NCI-H510A treated with DMSO at 0.1 percent for 48 hours (cell line): ENCODE measurements around the gene TMEM156.

Experiments used
- DNase-seq: peaks from one replicate; lab custom pipeline; 2025; lab: John Stamatoyannopoulos, UW

Gene TMEM156

DNA sequence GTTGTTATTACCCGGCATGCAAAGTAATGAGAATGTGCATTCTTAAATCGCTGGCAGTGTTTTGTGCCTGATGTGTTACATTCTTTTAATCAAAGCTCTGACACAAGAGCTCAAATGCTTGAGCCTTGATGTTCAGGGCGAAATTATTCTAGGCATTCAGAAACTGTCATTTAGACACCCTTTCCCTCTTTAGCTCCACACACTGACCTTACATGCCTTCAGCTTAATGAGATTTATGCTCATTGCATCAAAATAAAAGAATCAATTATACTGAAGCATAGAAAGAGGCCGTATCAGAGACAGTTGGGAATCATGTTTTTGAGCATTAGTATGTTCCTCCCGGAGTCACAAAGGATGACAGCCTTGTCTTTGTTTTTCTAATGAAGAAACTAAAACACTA lies 107.9 kb downstream of the TMEM156 start:
- no peak for DNase-seq

DNA sequence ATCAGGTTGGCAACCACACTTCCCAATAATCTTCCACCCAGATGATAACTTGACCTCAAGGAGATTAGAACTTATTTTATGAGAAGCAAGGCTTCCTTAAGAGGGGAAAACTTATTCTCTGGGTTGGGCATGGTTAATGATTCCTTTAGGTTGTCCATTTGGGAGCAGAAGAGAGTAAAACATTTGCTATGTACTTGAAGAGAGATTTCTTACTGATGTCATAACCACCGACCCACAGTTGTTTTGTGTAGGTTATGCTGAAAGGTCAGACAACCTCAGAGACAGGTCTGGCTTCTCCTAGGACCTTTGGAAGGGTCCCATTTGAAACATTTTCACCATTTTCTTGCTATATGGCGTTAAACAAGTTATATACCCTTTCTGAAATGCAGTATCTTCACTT lies 108.5 kb downstream of the TMEM156 start:
- no peak for DNase-seq

DNA sequence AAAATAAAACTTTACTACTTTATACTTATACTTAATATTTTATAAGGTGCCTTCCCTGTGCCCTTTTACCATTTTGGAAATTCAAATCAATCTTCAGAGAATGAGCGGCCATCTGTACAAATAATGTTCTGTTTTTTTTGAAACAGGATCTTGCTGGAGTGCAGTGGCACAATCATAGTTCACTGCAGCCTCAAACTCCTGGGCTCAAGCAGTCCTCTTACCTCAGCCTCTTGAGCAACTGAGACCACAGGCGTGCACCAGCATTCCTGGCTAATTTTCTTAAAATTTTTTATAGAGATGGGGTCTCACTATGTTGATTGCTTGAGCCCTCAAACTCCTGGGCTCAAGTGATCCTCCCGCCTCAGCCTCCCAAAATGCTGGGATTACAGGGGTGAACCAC lies 111.1 kb downstream of the TMEM156 start:
- DNase-seq = peak; percentile 46

DNA sequence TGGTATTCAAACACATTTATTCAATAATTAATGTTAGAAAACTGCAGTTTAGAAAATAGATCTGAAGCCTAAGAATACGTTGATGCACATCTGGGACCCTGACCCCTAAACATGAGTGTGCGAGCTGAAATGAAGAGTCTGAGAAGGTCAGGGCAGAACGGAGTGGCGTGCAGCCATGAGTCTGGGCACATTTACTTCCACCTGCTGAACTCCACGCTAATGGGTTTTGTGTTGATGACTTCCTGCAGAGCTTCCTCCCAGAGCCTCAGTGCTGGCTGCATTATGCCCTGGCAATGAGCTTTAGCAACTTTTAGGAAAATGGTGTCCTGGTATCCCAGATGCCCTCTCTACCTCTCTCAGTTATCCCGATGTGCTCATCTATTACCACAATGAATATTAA lies 111.5 kb downstream of the TMEM156 start:
- peak; percentile 46 for DNase-seq

DNA sequence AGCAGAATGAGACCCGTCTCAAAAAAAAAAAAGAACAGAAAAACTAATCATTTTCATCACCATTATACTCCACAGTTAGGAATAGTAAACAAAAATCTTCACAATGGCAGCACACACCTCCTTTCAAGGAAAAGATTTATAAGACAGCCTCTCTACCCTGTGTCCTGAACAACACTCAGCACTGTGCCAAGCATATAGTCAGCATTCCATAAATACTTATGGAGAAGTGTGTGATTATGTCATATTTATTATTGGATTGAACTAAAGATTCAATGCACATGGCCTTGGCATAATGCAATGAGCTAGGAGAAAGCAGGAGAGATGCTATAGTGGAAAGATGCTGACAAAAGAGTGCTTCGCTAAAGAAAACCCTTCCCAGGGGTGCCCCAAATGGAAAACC lies 112.0 kb downstream of the TMEM156 start:
- DNase-seq = no peak

DNA sequence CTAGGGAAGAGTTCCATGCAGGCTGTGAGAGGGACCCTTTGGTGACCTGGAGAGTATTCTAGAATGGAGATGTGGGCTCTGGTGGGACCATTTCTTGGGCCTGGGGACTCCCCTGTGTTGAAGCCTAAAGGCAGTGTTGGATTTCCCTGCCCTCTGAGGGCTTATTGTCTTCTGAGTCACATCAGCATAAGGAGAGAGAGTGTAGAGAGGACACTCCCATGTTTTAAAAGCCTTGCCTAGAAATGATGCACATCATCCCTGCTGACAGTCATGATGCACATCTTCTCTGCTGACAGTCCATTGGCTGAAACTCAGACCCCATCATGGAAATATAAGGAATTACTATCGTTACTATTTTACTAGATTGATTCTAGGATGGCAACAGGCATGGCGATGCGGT lies 112.7 kb downstream of the TMEM156 start:
- DNase-seq = no peak

DNA sequence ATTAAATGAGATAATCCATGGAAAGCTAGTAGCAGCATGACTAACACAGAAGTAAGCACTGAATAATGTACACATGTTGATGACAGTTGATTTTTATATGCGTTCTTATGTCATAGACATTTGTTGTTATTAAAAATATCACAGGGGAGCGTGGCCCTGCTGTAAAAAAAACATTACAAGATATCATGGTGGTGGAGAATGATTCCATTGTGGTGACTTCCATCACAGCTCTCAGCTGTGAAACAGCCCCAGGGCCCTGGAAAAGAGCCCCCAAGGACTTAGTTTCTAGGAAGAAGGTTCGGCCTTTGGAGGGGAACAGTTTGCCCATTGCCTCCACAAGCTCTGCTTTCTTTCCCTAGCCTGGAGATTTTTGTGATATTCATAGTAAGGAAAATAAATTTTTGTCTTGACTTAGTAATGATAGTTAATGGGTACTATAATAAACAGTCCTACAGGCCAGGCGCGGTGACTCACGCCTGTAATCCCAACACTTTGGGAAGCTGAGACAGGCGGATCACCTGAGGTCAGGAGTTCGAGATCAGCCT lies 114.7 kb downstream of the TMEM156 start:
- DNase-seq = no peak
